GM21529 (cell line): ENCODE data around the gene UBE2R2.

Experiments
- ATAC-seq: cut with Tn5 transposase; IDR thresholded peaks from one replicate; pipeline ENCODE4 v1.9.1; 2021; ENCODE audit not compliant: unreplicated experiment

Gene UBE2R2

GRCh38 chr9:33880211-33881089, 63.5 kb downstream of the UBE2R2 start:
- no peak for ATAC-seq

- ATAC-seq, result no peak
Measured at GRCh38 chr9:33881635-33882034, 64.7 kb downstream of the UBE2R2 start.

GRCh38 chr9:33884856-33885701, 68.1 kb downstream of the UBE2R2 start:
- no peak for ATAC-seq

GRCh38 chr9:33885948-33886347, 69.0 kb downstream of the UBE2R2 start:
- ATAC-seq, result no peak

- no peak for ATAC-seq
Measured at GRCh38 chr9:33893861-33894260, 76.9 kb downstream of the UBE2R2 start.

GRCh38 chr9:33894316-33894715, 77.4 kb downstream of the UBE2R2 start:
- no peak for ATAC-seq

GRCh38 chr9:33903157-33903780, 86.3 kb downstream of the UBE2R2 start:
- no peak for ATAC-seq

GRCh38 chr9:33905137-33905536, 88.2 kb downstream of the UBE2R2 start:
- ATAC-seq, result no peak

GRCh38 chr9:33906769-33907168, 89.8 kb downstream of the UBE2R2 start:
- ATAC-seq, result no peak

GRCh38 chr9:33907347-33907746, 90.4 kb downstream of the UBE2R2 start:
- no peak for ATAC-seq

- no peak for ATAC-seq
Measured at GRCh38 chr9:33908114-33908513, 91.2 kb downstream of the UBE2R2 start.

- ATAC-seq, result no peak
Measured at GRCh38 chr9:33908749-33909148, 91.8 kb downstream of the UBE2R2 start.

GRCh38 chr9:33913541-33913940, 96.6 kb downstream of the UBE2R2 start:
- ATAC-seq, result no peak

- ATAC-seq, result no peak
Measured at GRCh38 chr9:33914887-33915628, 98.1 kb downstream of the UBE2R2 start.

- ATAC-seq, result no peak
Measured at GRCh38 chr9:33917036-33917435, 100.1 kb downstream of the UBE2R2 start.

GRCh38 chr9:33919276-33919897, 102.4 kb downstream of the UBE2R2 start:
- ATAC-seq, result no peak

GRCh38 chr9:33921967-33922895, 105.3 kb downstream of the UBE2R2 start:
- no peak for ATAC-seq

GRCh38 chr9:33923079-33923478, 106.1 kb downstream of the UBE2R2 start:
- no peak for ATAC-seq

GRCh38 chr9:33923998-33924701, 107.2 kb downstream of the UBE2R2 start:
- ATAC-seq, result no peak
